Smooth muscle cell (in vitro differentiated cells): ENCODE data around the gene TMEM37. TPM values are rescaled to one million over a fixed set of nuclear protein-coding genes. Genes with fewer than 3 reads are reported as not detected.

Source experiments
- DNase-seq: peaks from one replicate; lab custom pipeline; 2025; ENCODE audit not compliant: unreplicated experiment; lab: John Stamatoyannopoulos, UW
- H2AFZ ChIP-seq: fragments of 200-600 bp; sonication (generic); 2 replicates; pipeline ENCODE4 v1.6.0; 2016; ENCODE audit warnings: antibody characterized with exemption, low read depth, mild to moderate bottlenecking
- H3F3A ChIP-seq: fragments of 200-600 bp; sonication (generic); 2 replicates; pipeline ENCODE4 v1.6.0; 2017; ENCODE audit warnings: antibody characterized with exemption, low read depth
- H3K27ac ChIP-seq: fragments of 200-600 bp; sonication (generic); 2 replicates; pipeline ENCODE4 v1.5.1; 2016; ENCODE audit warnings: low read depth, mild to moderate bottlenecking
- H3K27me3 ChIP-seq: fragments of 200-600 bp; sonication (generic); 2 replicates; pipeline ENCODE4 v1.6.1; 2016; ENCODE audit warnings: low read depth, mild to moderate bottlenecking
- H3K36me3 ChIP-seq: fragments of 200-600 bp; sonication (generic); 2 replicates; pipeline ENCODE4 v1.5.1; 2016; ENCODE audit warnings: low read depth
- H3K4me1 ChIP-seq: fragments of 200-600 bp; sonication (generic); 2 replicates; pipeline ENCODE4 v1.5.1; 2016; ENCODE audit warnings: low read depth
- H3K4me2 ChIP-seq: fragments of 200-600 bp; sonication (generic); 2 replicates; pipeline ENCODE4 v1.6.0; 2016; ENCODE audit warnings: mild to moderate bottlenecking
- H3K4me3 ChIP-seq: fragments of 200-600 bp; sonication (generic); 2 replicates; pipeline ENCODE4 v1.5.1; 2016; ENCODE audit warnings: mild to moderate bottlenecking
- H3K79me2 ChIP-seq: fragments of 200-600 bp; sonication (generic); 2 replicates; pipeline ENCODE4 v1.6.0; 2016; ENCODE audit warnings: low read depth, mild to moderate bottlenecking
- H3K9ac ChIP-seq: fragments of 200-600 bp; sonication (generic); 2 replicates; pipeline ENCODE4 v1.6.0; 2016; ENCODE audit warnings: low read depth
- H3K9me3 ChIP-seq: fragments of 200-600 bp; sonication (generic); replicated peaks from 2 replicates; pipeline ENCODE4 v1.5.1; 2016; ENCODE audit warnings: low read depth
- H4K20me1 ChIP-seq: fragments of 200-600 bp; sonication (generic); 2 replicates; pipeline ENCODE4 v1.6.0; 2016; ENCODE audit warnings: low read depth
- CTCF ChIP-seq: fragments of 200-600 bp; sonication (generic); IDR thresholded peaks from 2 replicates; pipeline ENCODE4 v1.5.1; 2017; ENCODE audit warnings: borderline replicate concordance, mild to moderate bottlenecking, antibody characterized with exemption; ENCODE audit not compliant: insufficient read depth, poor library complexity, severe bottlenecking
- WGBS: methylation state at CpG from one replicate; pipeline ENCODE4 v1.1.7; 2016; ENCODE audit warnings: low lambda C conversion rate; 5-methylcytosine and 5-hydroxymethylcytosine counted together
- polyA plus RNA-seq: library from polyadenylated mRNA; unstranded; fragments of >200 nt; fragmentation: Nextera tagmentation; extraction: Ambion mirVana; gene quantifications from 2 replicates; pipeline ENCODE4 v1.2.1, GENCODE V29; 2016
- total RNA-seq: library from RNA; depleted of rRNA; stranded (reverse); fragments of >200 nt; gene quantifications from 2 replicates; pipeline ENCODE4 v1.2.3, GENCODE V29; 2014

TMEM37 gene
- total and polyA plus RNA-seq, 2 experiments from 2014 or later, result 0.90 to 2.4 TPM

GRCh38 chr2:119438128-119438656, 6.5 kb downstream of the TMEM37 start:
- H3K79me2 ChIP-seq, result no peaks in the 10 kb centered on the region
- no peaks in the 10 kb centered on the region for H3K4me1 ChIP-seq
- no peak overlapping the region for H3K4me3 ChIP-seq
- no peak overlapping the region for H2AFZ ChIP-seq
- H4K20me1 ChIP-seq, result no peaks in the 10 kb centered on the region
- no peak overlapping the region for H3K9ac ChIP-seq
- H3K36me3 ChIP-seq, result no peaks in the 10 kb centered on the region
- 91% methylated on average over 6 of the region's 6 CpGs for WGBS
- H3F3A ChIP-seq, result no peaks in the 10 kb centered on the region
- H3K4me2 ChIP-seq, result no peak overlapping the region
- TF ChIP-seq CTCF, result no peak
- DNase-seq, result no peak
- H3K27me3 ChIP-seq, result no peaks in the 10 kb centered on the region
- H3K27ac ChIP-seq, result no peak overlapping the region
- H3K9me3 ChIP-seq, result no peaks in the 10 kb centered on the region

- Histone ChIP-seq H3K27me3 (no peaks in the 10 kb centered on the region), H3K9ac (no peak overlapping the region), H3K27ac (no peak overlapping the region), H3K4me3 (no peak overlapping the region), H3K4me2 (no peak overlapping the region), H3K9me3 (no peaks in the 10 kb centered on the region), H4K20me1 (no peaks in the 10 kb centered on the region), H3K4me1 (no peaks in the 10 kb centered on the region), H3F3A (no peaks in the 10 kb centered on the region), H3K79me2 (no peaks in the 10 kb centered on the region), H2AFZ (no peak overlapping the region), H3K36me3 (no peaks in the 10 kb centered on the region)
- DNase-seq, result no peak
- WGBS, result 91% methylated on average over 6 of the region's 6 CpGs
- TF ChIP-seq CTCF, result no peak
Measured at GRCh38 chr2:119438726-119439284, 7.2 kb downstream of the TMEM37 start.

GRCh38 chr2:119439574-119440500, 8.2 kb downstream of the TMEM37 start:
- Histone ChIP-seq H3K9ac (no peak overlapping the region), H4K20me1 (no peaks in the 10 kb centered on the region)
- WGBS, result 86% methylated on average over 15 of the region's 15 CpGs

More at GRCh38 chr2:119439574-119440500, 8.2 kb downstream of the TMEM37 start:
- H3K4me1 ChIP-seq, result no peaks in the 10 kb centered on the region
- no peaks in the 10 kb centered on the region for H3F3A ChIP-seq
- H3K79me2 ChIP-seq, result no peaks in the 10 kb centered on the region
- no peak for TF ChIP-seq CTCF
- no peak overlapping the region for H2AFZ ChIP-seq
- DNase-seq, result no peak
- no peaks in the 10 kb centered on the region for H3K9me3 ChIP-seq
- H3K27ac ChIP-seq, result no peak overlapping the region
- H3K4me3 ChIP-seq, result no peak overlapping the region
- no peaks in the 10 kb centered on the region for H3K36me3 ChIP-seq
- H3K27me3 ChIP-seq, result no peaks in the 10 kb centered on the region
- H3K4me2 ChIP-seq, result no peak overlapping the region
